Measurements from ENCODE around the gene PMEPA1. TPM values are rescaled to one million over a fixed set of nuclear protein-coding genes. Genes with fewer than 3 reads are reported as not detected.

PMEPA1 gene, protein sequence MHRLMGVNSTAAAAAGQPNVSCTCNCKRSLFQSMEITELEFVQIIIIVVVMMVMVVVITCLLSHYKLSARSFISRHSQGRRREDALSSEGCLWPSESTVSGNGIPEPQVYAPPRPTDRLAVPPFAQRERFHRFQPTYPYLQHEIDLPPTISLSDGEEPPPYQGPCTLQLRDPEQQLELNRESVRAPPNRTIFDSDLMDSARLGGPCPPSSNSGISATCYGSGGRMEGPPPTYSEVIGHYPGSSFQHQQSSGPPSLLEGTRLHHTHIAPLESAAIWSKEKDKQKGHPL
- polyA plus RNA-seq (ENCODE audit: insufficient read length in 4 of 4) = 10 to 100 TPM; 20.3 to 23.7 (median 22.0) TPM

DNA sequence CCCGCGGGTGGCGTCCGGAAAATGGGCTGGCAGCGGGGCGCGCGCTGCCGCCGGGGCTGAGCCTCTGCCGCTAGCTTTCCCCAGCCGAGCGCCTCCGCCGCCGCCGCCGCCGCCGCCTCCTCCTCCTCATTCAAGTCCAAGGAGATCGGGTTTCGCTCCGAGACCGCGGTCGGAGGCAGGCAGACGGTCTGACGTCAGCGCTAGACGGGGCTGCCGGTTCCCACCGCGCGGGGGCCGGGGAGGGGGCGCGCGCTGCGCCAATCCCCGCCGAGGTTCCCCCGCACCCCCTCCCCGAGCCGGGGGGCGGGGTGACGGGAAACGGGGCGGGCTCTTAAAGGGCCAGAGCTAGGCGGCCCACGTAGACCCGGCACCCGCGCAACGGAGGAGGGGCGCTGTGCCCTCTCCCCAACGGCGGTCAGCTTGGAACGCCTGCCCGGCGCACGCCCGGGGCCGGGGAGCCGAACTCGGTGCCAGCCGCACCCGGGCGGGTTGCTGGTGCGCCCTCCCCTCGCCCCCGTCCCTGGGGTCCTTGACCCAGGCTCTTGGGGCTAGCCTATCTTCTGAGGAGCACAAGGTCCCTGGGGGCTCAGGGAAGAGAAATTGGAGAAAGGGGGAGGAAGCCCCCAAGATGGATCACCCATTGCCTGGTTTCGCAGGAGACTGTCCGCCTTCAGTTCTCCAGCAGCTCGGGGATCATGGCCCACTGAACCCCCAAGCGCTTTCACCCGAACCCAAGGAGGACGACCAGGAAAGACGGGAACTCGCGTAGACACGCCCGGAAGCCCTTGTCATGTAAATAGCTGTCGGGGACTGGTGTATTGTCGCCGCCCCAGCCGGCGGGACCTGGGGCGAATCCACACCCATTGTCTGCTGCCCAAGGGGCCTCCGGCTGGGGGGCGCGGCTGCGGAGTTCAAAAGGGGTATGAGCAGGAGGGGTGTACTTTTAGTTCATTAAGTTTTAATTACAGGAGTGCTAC is at the start of gene PMEPA1:
Gene PMEPA1 (minus strand): TSS at position 193 of the 977 bp plus-strand sequence. CDS start 433 bp downstream, outside the sequence.
- peak; percentile 86 to 91 (median 90) for DNase-seq (ENCODE audit: low read depth in 4 of 4, low spot score in 3 of 4)

DNA sequence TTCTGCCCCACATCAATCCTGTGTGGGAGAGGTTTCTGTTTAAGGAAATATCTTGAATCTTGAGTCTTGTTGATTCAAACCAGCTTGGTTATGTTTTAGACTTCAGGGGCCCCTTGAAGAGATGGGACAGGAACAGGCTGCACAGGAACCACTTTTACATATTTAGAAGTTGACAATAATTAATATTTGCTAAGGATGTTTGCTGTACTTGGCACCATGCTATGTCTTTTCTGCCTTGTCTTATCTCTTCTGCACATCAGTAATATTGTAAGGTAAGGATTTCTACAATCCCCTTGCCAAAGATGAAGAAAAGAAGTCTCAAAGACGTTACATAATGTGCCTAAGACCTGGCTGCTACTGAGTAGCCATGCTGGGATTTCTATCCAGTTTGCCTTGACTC is 48.0 kb upstream of the PMEPA1 start:
- no peak for DNase-seq (ENCODE audit: low read depth in 4 of 4, low spot score in 3 of 4)

DNA sequence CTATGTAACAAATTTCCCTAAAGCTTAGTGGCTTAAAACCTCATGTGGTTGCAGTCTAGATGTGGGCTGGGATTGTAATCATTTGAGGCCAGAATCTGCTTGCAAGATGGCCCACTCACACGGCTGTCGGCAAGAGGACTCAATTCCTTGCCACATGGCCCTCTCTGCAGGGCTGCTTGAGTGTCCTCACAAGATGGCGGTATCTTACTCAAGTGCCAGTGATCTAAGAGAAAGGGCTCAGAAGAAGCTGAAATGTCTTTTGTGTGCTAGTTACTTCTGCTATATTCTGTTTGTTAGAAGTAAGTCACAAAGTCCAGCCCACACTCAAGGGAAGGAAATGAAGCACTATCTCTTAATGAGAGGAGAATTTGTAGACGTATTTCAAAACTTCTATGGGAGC is 47.1 kb upstream of the PMEPA1 start:
- no peak for DNase-seq (ENCODE audit: low read depth in 4 of 4, low spot score in 3 of 4)

DNA sequence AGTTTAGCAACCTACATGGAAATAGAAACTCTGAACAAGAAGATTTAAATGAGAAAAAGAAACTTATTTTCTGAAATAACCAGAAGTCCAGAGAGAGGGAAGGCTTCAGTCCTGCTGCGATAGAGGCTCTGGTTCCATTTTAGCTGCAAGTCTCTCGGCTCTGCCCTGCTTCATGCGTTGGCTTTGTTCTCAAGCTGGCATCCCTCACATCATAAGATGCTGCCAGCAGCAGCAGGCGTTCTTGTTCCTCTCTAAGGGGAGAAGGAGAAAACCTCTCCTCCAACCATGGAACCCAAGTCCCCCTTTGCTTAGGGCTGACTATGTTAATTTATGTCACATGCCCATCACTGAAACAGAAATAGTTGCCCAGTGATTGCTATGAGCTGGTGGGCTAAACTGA is 46.4 kb upstream of the PMEPA1 start:
- DNase-seq (ENCODE audit: low read depth in 4 of 4, low spot score in 3 of 4) = no peak

DNA sequence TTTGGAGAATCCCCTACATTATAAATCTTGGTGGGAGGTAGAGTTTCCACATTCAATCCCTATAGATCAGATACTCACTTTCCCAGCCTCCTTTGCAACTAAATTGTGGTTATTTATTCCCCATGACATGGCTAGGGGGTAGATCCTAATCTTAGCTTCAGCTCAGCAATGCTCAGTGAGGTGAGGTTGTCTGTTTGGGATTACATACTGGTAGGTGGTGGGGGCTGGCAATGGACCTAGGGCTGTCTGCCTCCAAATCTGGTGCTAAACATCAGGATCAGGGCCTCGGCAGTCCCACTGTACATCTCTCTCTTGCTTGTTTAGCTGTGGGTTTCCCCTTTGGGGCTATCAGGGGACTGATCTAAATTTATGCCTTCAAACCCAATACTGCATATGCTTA is 45.8 kb upstream of the PMEPA1 start:
- DNase-seq (ENCODE audit: low read depth in 4 of 4, low spot score in 3 of 4) = no peak

DNA sequence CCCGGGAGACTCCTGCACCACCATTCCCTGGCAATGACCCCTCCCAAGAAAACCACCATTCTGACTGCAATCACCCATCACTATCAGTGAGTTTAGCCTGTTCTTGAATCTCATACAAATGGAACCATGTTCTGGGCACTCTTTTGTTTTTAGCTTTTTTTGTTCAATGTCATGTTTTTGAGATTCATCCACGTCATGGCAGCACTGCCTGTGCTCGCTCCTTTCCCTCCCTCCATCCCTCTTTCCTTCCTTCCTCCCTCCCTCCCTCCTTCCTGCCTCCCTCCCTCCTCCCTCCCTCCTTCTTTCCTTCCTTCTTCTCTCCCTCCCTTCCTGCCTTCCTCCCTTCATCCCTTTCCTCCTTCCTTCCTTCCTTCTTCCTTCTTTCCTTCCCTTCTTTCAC is 44.4 kb upstream of the PMEPA1 start:
- no peak for DNase-seq (ENCODE audit: low read depth in 4 of 4, low spot score in 3 of 4)

DNA sequence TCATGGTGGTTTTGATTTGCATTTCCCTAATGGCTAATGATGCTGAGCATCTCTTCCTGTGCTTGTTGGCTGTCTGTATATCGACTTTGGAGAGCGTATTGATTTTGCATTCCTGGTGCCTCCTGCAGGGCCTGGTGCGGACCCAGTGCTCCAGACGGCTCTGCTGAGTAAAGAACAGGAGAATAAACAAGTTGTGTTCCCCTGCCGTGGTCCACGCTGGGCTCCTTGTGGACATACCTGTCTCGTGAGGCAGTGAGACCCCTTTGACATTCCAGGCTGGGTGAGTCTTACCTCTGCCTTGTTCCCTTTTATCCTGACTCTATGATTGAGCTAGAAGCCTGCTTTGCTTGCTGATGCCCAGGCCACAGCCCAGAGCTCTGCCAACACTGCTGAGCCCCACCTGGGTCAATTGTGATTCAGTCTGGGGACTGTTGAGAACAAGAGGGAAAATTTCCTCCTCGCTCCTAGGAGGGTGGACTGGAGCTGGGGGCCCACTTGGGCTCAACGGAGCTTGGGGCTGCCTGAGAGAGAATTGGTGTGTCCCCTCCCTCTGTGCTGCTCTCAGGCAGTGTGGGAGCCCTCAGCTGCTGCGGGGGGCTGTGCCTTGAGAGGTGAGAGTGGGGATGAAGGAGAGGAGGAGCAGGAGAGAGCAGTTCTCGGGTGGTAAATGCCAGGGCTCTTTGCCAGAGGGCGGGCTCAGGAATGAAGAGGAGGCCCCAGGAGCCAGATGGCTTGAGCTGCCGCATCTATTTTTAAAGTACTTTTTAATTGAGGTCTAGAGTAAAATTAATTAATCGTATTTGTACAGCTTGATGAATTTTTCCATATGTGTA is 43.7 kb upstream of the PMEPA1 start:
- no peak for DNase-seq (ENCODE audit: low read depth in 4 of 4, low spot score in 3 of 4)

DNA sequence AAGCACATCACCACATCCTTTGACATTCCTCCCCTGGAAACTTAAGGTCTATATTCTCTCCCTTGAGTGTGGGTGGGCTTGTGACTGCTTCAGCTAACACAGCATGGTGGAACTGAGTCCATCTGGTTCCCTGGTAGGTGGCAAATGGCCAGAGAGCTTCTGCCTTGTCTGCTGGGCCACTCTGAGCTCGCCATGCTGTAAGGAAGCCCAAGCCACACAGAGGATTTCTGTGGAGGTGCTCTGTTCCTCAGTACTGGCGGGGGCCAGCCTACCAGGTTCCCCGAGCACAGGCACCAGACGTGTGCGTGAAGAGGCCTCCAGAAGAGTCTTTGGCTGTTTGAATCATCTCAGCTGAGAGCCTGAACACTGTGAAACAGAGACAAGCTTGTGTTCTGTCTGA is 41.6 kb upstream of the PMEPA1 start:
- no peak for DNase-seq (ENCODE audit: low read depth in 4 of 4, low spot score in 3 of 4)

DNA sequence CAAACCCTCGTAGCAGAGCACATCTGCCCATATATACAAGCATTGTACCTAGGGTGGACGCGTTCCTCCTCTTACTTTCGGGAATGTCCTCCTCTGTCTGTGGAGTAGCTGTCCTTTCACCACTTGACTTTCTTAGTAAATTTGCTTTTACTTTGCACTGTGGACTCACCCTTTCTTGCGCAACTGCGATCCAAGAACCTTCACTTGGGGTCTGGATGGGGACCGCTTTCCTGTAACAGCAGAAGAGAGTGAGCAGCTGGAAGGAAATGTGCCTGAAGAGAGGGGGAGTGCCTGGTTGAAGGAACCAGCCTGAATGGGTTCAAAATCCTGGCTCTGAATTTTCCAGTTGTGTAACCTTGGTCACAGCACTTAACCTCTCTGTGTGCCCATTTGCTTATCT is 40.1 kb upstream of the PMEPA1 start:
- DNase-seq (ENCODE audit: low read depth in 4 of 4, low spot score in 3 of 4) = no peak

DNA sequence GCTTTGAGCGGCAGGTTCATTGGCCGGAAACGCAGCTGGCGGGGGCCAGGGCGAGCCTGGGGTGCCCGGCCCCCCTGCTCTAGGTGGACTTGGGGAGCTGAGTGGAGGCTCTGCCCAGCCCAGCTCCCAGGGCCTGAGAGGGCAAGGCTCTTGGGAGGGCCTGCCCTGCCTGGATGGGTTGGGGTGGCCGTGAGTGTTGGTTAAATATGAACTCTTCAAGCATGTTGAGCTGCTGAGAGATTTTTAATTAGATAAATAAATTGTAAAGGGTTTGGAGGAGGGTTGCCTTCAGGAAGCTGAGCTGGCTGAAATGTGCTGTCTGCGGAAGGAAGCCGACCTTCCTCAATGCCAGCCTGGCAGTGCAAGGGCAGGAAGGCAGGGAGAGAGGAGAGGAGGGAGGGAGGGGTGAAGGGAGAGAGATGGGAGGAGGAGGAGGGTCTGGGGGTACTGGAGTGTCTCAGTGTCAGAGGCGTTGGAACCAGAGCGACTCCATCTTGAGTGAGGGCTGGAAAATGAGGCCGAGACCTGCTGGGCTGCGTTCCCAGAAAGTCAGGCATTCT is 39.4 kb upstream of the PMEPA1 start:
- DNase-seq (ENCODE audit: low read depth in 4 of 4, low spot score in 3 of 4) = no peak

DNA sequence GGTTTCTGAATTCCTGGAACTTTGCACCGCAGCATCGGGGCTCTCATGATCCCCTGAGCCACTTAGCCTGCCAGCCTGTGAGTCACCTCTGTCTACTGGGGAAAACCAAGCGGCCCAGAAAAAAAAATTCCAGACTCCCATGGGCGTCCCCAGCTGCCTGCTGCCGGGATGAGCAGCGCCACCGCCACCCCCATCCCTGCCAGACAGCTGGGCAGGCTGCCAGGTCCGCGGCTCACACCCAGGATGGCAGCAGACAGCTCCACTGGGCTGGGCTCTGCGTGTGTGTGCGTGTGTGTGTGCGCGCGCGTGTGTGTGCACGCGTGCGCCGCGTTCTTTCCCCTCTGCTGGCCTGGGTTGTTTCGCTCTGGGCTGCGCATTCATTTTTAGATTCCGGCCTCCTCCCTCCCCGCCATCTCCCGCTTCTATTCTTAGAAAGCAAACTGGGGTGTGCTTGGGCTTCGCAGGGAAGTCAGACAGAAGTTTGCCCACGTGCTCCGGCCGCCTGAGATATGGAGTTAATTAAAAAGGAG is 38.9 kb upstream of the PMEPA1 start:
- peak in 2 of 4 donors; percentile 37 to 47 for DNase-seq (ENCODE audit: low read depth in 4 of 4, low spot score in 3 of 4)

DNA sequence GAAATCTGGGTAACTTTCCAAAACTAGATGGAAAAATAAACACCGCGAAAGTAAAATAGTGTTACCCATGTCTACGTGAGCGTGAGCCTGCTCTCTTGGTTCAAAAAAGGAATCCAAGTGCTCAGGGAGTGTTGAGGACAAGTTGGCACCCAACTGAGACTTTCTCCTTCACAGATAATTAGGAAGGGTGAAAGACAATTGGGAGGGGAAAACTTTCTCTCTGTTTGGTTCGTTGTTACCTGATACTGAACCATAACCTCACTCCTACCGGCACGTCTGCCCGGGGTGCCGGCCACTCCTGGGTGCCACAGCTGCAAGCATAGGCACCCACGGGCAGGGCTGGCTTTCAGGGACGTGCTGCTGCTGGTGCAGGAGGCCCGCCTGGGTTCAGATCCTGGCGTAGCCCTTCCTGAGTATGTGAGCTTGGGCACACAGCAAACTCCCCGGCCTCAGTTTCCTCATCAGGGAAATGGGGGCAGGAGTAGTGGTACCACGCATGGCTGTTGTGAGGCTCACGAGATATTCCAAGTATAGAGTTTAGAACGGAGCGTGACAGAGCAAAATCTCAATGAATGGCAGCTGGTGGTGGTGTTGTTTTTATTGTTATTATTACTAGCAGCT is 38.2 kb upstream of the PMEPA1 start:
- DNase-seq (ENCODE audit: low read depth in 4 of 4, low spot score in 3 of 4) = no peak

DNA sequence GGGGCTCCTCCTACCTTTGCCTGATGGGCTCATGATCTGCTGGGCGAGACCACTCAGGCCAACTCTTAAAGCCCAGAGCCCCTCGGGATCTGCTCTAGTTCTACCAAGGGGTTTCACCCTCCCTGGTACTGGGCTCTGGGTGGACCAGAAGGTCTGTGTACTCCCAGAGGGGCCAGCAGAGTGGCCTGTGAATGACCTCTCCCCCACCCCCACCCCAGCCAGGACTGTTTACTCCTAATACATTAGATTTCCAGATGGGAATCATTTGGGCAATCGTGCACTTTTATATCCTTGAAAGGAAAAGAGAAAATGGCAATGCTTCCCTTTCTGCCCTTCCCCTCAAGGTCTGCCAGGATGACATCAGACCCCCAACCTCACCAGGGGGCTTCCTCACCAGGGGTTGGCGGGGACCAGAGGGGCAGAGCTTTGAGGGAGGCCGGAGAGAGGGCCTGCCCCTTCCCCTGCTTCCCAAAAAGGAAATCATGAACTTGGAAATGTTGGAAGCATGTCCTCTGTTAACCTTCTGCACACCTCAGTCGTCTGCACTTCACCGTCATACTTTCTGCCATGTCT is 37.1 kb upstream of the PMEPA1 start:
- no peak for DNase-seq (ENCODE audit: low read depth in 4 of 4, low spot score in 3 of 4)

DNA sequence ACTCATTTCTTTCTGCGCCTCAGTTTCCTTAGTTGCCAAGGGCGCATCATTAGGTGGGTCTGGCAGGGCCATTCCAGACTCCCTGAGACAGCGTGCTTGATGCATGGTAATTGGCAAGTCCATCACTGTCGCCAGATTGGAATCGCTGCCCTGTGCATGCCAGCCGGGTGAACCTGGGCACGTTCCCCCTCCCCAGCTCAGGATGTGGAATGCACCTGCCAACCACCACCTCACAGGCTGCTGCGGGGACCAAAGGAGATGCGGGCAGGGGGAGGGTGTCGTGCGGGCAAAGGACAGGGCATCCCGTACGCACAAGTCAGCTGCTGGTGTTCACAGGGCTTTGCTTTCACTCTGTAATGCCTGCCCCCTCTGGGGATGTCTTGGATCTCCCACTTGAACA is 36.4 kb upstream of the PMEPA1 start:
- no peak for DNase-seq (ENCODE audit: low read depth in 4 of 4, low spot score in 3 of 4)

DNA sequence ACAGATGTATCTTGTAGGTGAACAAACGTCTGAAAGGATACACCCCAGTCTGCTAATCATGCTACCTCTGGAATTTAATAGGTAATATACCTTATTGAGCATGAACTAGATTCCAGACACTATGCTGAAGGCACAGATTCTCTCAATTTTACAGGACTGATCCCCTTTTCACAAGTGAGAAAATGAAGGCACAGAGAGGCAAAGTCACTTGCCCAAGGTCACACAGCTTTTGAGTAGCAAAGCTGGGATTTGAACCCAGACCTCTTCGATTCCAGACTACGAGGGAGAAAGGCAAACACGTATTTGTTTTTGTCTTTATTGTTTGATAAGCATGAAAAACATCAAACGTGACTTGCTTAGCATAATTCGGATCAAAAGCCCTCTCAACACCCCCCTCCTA is 34.4 kb upstream of the PMEPA1 start:
- no peak for DNase-seq (ENCODE audit: low read depth in 4 of 4, low spot score in 3 of 4)

DNA sequence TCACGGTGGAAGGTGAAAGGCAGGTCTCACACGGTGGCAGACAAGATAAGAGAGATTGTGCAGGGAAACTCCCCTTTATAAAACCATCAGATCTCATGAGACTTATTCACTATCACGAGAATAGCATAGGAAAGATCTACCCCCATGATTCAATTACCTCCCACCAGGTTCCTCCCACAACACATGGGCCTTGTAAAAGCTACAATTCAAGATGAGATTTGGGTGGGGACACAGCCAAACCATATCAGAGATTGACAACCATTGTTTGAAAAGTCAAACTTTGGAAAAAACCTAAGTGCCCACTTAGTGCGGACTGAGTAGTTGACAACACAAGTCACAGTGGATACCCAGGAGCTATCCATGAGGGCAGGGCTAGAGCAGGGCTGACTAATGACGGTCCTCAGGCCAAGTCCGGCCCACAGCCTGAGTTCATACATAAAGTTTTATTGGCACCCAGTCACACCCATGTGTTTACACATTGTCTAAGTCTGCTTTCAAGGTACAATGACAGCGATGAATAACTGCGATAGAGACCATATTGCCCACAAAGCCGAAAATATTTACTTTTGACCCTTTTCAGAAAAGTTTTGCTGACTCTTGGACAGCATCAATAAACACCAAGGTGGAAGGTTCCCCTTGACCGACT is 33.8 kb upstream of the PMEPA1 start:
- no peak for DNase-seq (ENCODE audit: low read depth in 4 of 4, low spot score in 3 of 4)

DNA sequence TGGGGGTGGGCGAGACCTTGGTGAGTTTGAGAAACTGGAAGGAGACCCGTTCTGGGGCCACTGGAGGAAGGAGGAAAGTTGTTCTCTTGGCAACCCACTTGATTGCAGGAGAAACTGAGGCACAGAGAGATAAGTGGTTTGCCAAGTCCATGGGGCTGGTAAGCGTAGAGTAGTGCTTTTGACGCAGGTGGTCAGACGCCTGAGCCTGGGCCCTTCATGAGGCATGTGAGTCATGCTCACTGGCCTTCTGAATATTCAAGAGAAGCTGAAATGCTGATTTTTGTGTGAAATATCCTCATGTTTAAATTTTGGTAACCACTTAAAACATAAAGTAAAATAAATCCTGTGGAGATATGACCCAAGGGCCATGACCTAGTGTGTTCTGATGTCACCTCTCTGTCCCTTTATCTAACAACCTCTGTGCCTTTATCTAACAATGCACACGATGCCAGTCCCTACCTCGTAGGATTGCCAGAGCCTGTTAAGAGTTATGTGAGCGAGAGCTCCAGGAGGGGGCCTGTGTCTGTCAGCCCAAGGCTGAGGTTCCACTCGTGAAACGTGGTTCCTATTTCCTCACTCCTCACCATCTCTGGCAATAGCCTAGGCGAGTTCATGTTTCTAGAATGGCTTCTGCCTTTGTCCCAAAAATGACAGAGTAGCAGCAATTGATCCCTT is 32.8 kb upstream of the PMEPA1 start:
- no peak for DNase-seq (ENCODE audit: low read depth in 4 of 4, low spot score in 3 of 4)

DNA sequence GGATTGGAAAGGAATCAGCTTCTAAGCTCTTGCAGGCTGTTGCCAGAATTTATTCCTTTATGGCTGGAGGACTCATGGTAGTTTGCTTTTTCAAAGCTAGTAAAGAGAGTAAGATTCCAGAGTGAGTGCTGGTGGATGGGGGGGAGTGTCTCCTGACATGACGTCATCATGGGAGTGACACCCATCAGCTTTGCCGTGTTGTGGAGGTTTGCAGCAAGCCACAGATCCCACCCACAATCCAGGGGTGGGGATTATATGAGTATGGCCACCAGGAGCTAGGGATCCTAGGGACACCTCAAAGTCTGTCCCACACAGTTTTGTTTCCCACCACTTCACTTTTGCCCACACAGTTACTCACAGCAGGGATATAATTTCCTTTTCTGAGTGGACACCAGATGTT is 28.7 kb upstream of the PMEPA1 start:
- no peak for DNase-seq (ENCODE audit: low read depth in 4 of 4, low spot score in 3 of 4)

Data from right renal pelvis (tissue), 4 donors.